Measurements from ENCODE around the gene SLC24A4. TPM values are rescaled to one million over a fixed set of nuclear protein-coding genes. Genes with fewer than 3 reads are reported as not detected.

The SLC24A4 gene
- total RNA-seq, 4 donors from 2014 or later = 0.35 to 0.49 TPM; not detected in 2

GRCh38 chr14:92524602-92525185, 201.7 kb downstream of the SLC24A4 start:
- DNase-seq = no peak
- Histone ChIP-seq H3K27me3 (no peaks in the 10 kb centered on the region), H3K9me3 (no peaks in the 10 kb centered on the region), H3K27ac (no peak overlapping the region), H3K4me3 (no peak overlapping the region), H3K4me1 (no peaks in the 10 kb centered on the region), H3K36me3 (no peaks in the 10 kb centered on the region)
- no peak for TF ChIP-seq POLR2A (IDR thresholded peaks at IDR 0.05)
- no peak for TF ChIP-seq CTCF (IDR thresholded peaks at IDR 0.05)
- intact Hi-C loops (cut with DNase I; ENCODE audit: low total_unique reads) = no loop called here

- H3K4me3 ChIP-seq = no peak overlapping the region
- intact Hi-C loops (cut with DNase I; ENCODE audit: low total_unique reads) = no loop called here
- H3K27me3 ChIP-seq = no peaks in the 10 kb centered on the region
- no peaks in the 10 kb centered on the region for H3K4me1 ChIP-seq
- TF ChIP-seq CTCF (IDR thresholded peaks at IDR 0.05) (no peak), POLR2A (IDR thresholded peaks at IDR 0.05) (no peak)
- no peaks in the 10 kb centered on the region for H3K36me3 ChIP-seq
- no peak overlapping the region for H3K27ac ChIP-seq
- no peaks in the 10 kb centered on the region for H3K9me3 ChIP-seq
- DNase-seq = no peak
Observed at GRCh38 chr14:92525322-92526095, 202.5 kb downstream of the SLC24A4 start.

- intact Hi-C loops (cut with DNase I; ENCODE audit: low total_unique reads) = no loop called here
- no peaks in the 10 kb centered on the region for H3K27me3 ChIP-seq
- no peaks in the 10 kb centered on the region for H3K4me1 ChIP-seq
- TF ChIP-seq POLR2A (IDR thresholded peaks at IDR 0.05) (no peak), CTCF (IDR thresholded peaks at IDR 0.05) (no peak)
- H3K36me3 ChIP-seq = no peaks in the 10 kb centered on the region
- H3K9me3 ChIP-seq = no peaks in the 10 kb centered on the region
- DNase-seq = no peak
- H3K4me3 ChIP-seq = no peak overlapping the region
- H3K27ac ChIP-seq = no peak overlapping the region
Observed at GRCh38 chr14:92527721-92528120, 204.8 kb downstream of the SLC24A4 start.

GRCh38 chr14:92528486-92529100, 205.6 kb downstream of the SLC24A4 start:
- intact Hi-C loops (cut with DNase I; ENCODE audit: low total_unique reads) = no loop called here
- DNase-seq = no peak
- no peaks in the 10 kb centered on the region for H3K4me1 ChIP-seq

More at GRCh38 chr14:92528486-92529100, 205.6 kb downstream of the SLC24A4 start:
- TF ChIP-seq CTCF (IDR thresholded peaks at IDR 0.05) (no peak), POLR2A (IDR thresholded peaks at IDR 0.05) (no peak)
- Histone ChIP-seq H3K36me3 (no peaks in the 10 kb centered on the region), H3K4me3 (no peak overlapping the region), H3K9me3 (no peaks in the 10 kb centered on the region), H3K27ac (no peak overlapping the region), H3K27me3 (no peaks in the 10 kb centered on the region)

All from uterus (tissue), 4 donors.